ENCODE measurements around the gene ID2.

ID2 gene

GRCh38 chr2:8732601-8733000 lies 50.7 kb downstream of the ID2 start:
- no peak for DNase-seq (ENCODE audit: low spot score)

Data from AG20443 (cell line).